H9 (cell line): Measurements from ENCODE around the gene WDR75. TPM values are rescaled to one million over a fixed set of nuclear protein-coding genes. Genes with fewer than 3 reads are reported as not detected.

Experiments used
- DNase-seq: peaks from one replicate; pipeline ENCODE4 v3.0.0-alpha.2; 2017
- H2AFZ ChIP-seq: one replicate; pipeline ENCODE4 v1.6.1; 2013; ENCODE audit warnings: mild to moderate bottlenecking, low read length, control low read depth, moderate library complexity
- H2AK5ac ChIP-seq: 2 replicates; pipeline ENCODE4 v1.6.1; 2013; ENCODE audit warnings: low read length, control low read depth, mixed read lengths; ENCODE audit not compliant: insufficient read length
- H2BK120ac ChIP-seq: one replicate; pipeline ENCODE4 v1.6.1; 2013; ENCODE audit warnings: low read depth, mild to moderate bottlenecking, low read length, control low read depth, inconsistent platforms; ENCODE audit not compliant: poor library complexity, severe bottlenecking
- H2BK12ac ChIP-seq: 2 replicates; pipeline ENCODE4 v1.6.1; 2013; ENCODE audit warnings: low read length, control low read depth, mixed read lengths, low read depth; ENCODE audit not compliant: insufficient read length
- H2BK15ac ChIP-seq: 2 replicates; pipeline ENCODE4 v1.6.1; 2013; ENCODE audit warnings: low read depth, low read length, control low read depth
- H2BK20ac ChIP-seq: one replicate; pipeline ENCODE4 v1.6.1; 2013; ENCODE audit warnings: low read depth, mild to moderate bottlenecking, low read length, control low read depth, inconsistent platforms; ENCODE audit not compliant: poor library complexity, severe bottlenecking
- H2BK5ac ChIP-seq: 2 replicates; pipeline ENCODE4 v1.6.1; 2013; ENCODE audit warnings: low read length, control low read depth, mixed read lengths; ENCODE audit not compliant: insufficient read length
- H3K14ac ChIP-seq: 2 replicates; pipeline ENCODE4 v1.6.1; 2013; ENCODE audit warnings: low read length, control low read depth; ENCODE audit not compliant: insufficient read depth
- H3K18ac ChIP-seq: 2 replicates; pipeline ENCODE4 v1.6.1; 2013; ENCODE audit warnings: low read depth, mild to moderate bottlenecking, mixed read lengths, low read length, control low read depth; ENCODE audit not compliant: insufficient read length
- H3K23ac ChIP-seq: 2 replicates; pipeline ENCODE4 v1.6.1; 2013; ENCODE audit warnings: low read length, control low read depth, mixed read lengths, low read depth; ENCODE audit not compliant: insufficient read length
- H3K23me2 ChIP-seq: 2 replicates; pipeline ENCODE4 v1.6.1; 2013; ENCODE audit warnings: low read depth, mild to moderate bottlenecking, mixed read lengths, low read length, control low read depth; ENCODE audit not compliant: insufficient read length, poor library complexity, severe bottlenecking
- H3K27ac ChIP-seq: 2 replicates; pipeline ENCODE4 v1.5.1; 2013; ENCODE audit warnings: low read length, control low read depth, mixed read lengths, low read depth; ENCODE audit not compliant: insufficient read length
- H3K27me3 ChIP-seq: 2 replicates; pipeline ENCODE4 v1.6.1; 2013; ENCODE audit warnings: low read length, control low read depth, inconsistent platforms; ENCODE audit not compliant: insufficient read depth
- H3K4ac ChIP-seq: 2 replicates; pipeline ENCODE4 v1.6.1; 2013; ENCODE audit warnings: low read depth, mild to moderate bottlenecking, control low read depth, inconsistent platforms, low read length, moderate library complexity
- H3K4me1 ChIP-seq: 2 replicates; pipeline ENCODE4 v1.6.1; 2013; ENCODE audit warnings: low read length, control low read depth, inconsistent platforms; ENCODE audit not compliant: insufficient read depth
- H3K4me2 ChIP-seq: 2 replicates; pipeline ENCODE4 v1.6.1; 2013; ENCODE audit warnings: low read length, control low read depth, mixed read lengths; ENCODE audit not compliant: insufficient read length, insufficient read depth
- H3K56ac ChIP-seq: 2 replicates; pipeline ENCODE4 v1.6.1; 2013; ENCODE audit warnings: low read depth, mild to moderate bottlenecking, mixed read lengths, low read length, control low read depth; ENCODE audit not compliant: insufficient read length
- H3K79me1 ChIP-seq: 2 replicates; pipeline ENCODE4 v1.6.1; 2013; ENCODE audit warnings: low read depth, mild to moderate bottlenecking, moderate library complexity, low read length, control low read depth, inconsistent platforms; ENCODE audit not compliant: insufficient read depth, poor library complexity, severe bottlenecking
- H3K79me2 ChIP-seq: 2 replicates; pipeline ENCODE4 v1.6.1; 2013; ENCODE audit warnings: low read length, control low read depth, inconsistent platforms; ENCODE audit not compliant: insufficient read depth
- H3K9ac ChIP-seq: 2 replicates; pipeline ENCODE4 v1.6.1; 2013; ENCODE audit warnings: low read length, control low read depth, mixed read lengths; ENCODE audit not compliant: insufficient read length; ENCODE audit errors: extremely low read depth
- H3K9me3 ChIP-seq: one replicate; pipeline ENCODE4 v1.6.1; 2013; ENCODE audit warnings: low read depth, low read length, inconsistent platforms; ENCODE audit not compliant: control insufficient read depth
- H3T11ph ChIP-seq: one replicate; pipeline ENCODE4 v1.6.1; 2013; ENCODE audit warnings: mild to moderate bottlenecking, low read length, control low read depth, inconsistent platforms
- H4K20me1 ChIP-seq: one replicate; pipeline ENCODE4 v1.6.1; 2013; ENCODE audit not compliant: control insufficient read depth, insufficient read length, insufficient read depth
- H4K5ac ChIP-seq: 2 replicates; pipeline ENCODE4 v1.6.1; 2013; ENCODE audit warnings: low read depth, mild to moderate bottlenecking, mixed read lengths, low read length, control low read depth; ENCODE audit not compliant: insufficient read length
- H4K8ac ChIP-seq: replicated peaks from 2 replicates; pipeline ENCODE4 v1.6.1; 2013; ENCODE audit warnings: low read length, control low read depth, mixed read lengths, low read depth; ENCODE audit not compliant: insufficient read length
- H4K91ac ChIP-seq: 2 replicates; pipeline ENCODE4 v1.6.1; 2013; ENCODE audit warnings: low read depth, mild to moderate bottlenecking, moderate library complexity, mixed read lengths, low read length, control low read depth; ENCODE audit not compliant: insufficient read length
- H3K27ac Mint-ChIP-seq, 3 experiments: 2 replicates in 2 of 3; 3 replicates in 1 of 3; pipeline ENCODE4 v1.8.0; 2020 to 2021; ENCODE audit warnings: mixed read lengths in 3 of 3, mild to moderate bottlenecking in 1 of 3, moderate library complexity in 1 of 3
- H3K27me3 Mint-ChIP-seq: 2 replicates; pipeline ENCODE4 v1.8.0; 2021; ENCODE audit warnings: low read depth, mild to moderate bottlenecking, moderate library complexity, mixed read lengths
- H3K36me3 Mint-ChIP-seq, 3 experiments: 2 replicates in 2 of 3; 3 replicates in 1 of 3; pipeline ENCODE4 v1.8.0; 2020 to 2021; ENCODE audit warnings: low read depth in 3 of 3, mixed read lengths in 3 of 3; ENCODE audit not compliant: insufficient read depth in 1 of 3
- H3K4me1 Mint-ChIP-seq, 2 experiments: 2 replicates each; pipeline ENCODE4 v1.8.0; 2020; ENCODE audit warnings: mixed read lengths in 2 of 2
- H3K4me3 Mint-ChIP-seq, 2 experiments: 2 replicates in 1 of 2; 3 replicates in 1 of 2; pipeline ENCODE4 v1.8.0; 2020 to 2021; ENCODE audit warnings: mild to moderate bottlenecking in 2 of 2, mixed read lengths in 2 of 2, moderate library complexity in 1 of 2
- H3K9me3 Mint-ChIP-seq, 2 experiments: 2 replicates in 1 of 2; 3 replicates in 1 of 2; pipeline ENCODE4 v1.8.0; 2020; ENCODE audit warnings: mild to moderate bottlenecking in 2 of 2, mixed read lengths in 2 of 2, moderate library complexity in 1 of 2
- CTCF ChIP-seq: fragments of 200-600 bp; sonication (generic); conservative IDR thresholded peaks from 3 replicates; pipeline ENCODE4 v1.8.0; 2021; ENCODE audit warnings: antibody characterized with exemption, mild to moderate bottlenecking
- WGBS: extraction: QIAGEN DNeasy Blood & Tissue Kit; methylation state at CpG from one replicate; pipeline ENCODE4 v1.1.7; 2013; ENCODE audit warnings: missing lambda C conversion rate, low lambda C conversion rate, mixed read lengths; ENCODE audit not compliant: insufficient read length; ENCODE audit errors: extremely low coverage; 5-methylcytosine and 5-hydroxymethylcytosine counted together
- total RNA-seq: library from RNA; stranded (reverse); gene quantifications from 2 replicates; pipeline ENCODE4 v1.2.1, GENCODE V29; 2021

Gene WDR75
- total RNA-seq, 1 experiment from 2014 or later, result 80.6 TPM

GRCh38 chr2:189437926-189438325, 3.3 kb upstream of the WDR75 start:
- WGBS, result no CpG with 5 or more reads among the region's 1 CpG
- no peak overlapping the region for H3K4me3 Mint-ChIP-seq

More at GRCh38 chr2:189437926-189438325, 3.3 kb upstream of the WDR75 start:
- TF ChIP-seq CTCF, result no peak
- Mint-ChIP-seq H3K27me3 (peaks cover 9% of the 10 kb centered on the region), H3K27ac (no peak overlapping the region), H3K36me3 (peaks cover 0 to 4% (median 0%) of the 10 kb centered on the region in 3 experiments; a peak in 3 of 7 replicates), H3K9me3 (peaks cover 0 to 2% of the 10 kb centered on the region in 2 experiments; a peak in 2 of 5 replicates), H3K4me1 (peaks cover 2 to 5% of the 10 kb centered on the region in 2 experiments; a peak in 2 of 4 replicates)
- Histone ChIP-seq H3T11ph (no peak overlapping the region), H3K4me2 (no peak overlapping the region), H3K18ac (no peak overlapping the region), H3K4ac (no peak overlapping the region), H4K8ac (no peak overlapping the region), H3K23ac (no peak overlapping the region), H2AK5ac (no peak overlapping the region), H2BK120ac (no peak overlapping the region), H4K20me1 (no peaks in the 10 kb centered on the region), H2AFZ (no peak overlapping the region), H4K91ac (no peak overlapping the region), H2BK12ac (no peak overlapping the region), H2BK5ac (no peak overlapping the region), H3K23me2 (no peaks in the 10 kb centered on the region), H3K4me1 (no peaks in the 10 kb centered on the region; the same call in 1 of the 2 replicates), H3K79me1 (no peaks in the 10 kb centered on the region), H3K79me2 (peaks cover 12% of the 10 kb centered on the region; the same call in 1 of the 2 replicates), H2BK15ac (no peak overlapping the region), H2BK20ac (no peak overlapping the region), H3K9ac (no peak overlapping the region), H3K14ac (no peak overlapping the region), H3K27ac (no peak overlapping the region), H3K27me3 (no peaks in the 10 kb centered on the region), H4K5ac (no peak overlapping the region), H3K9me3 (no peaks in the 10 kb centered on the region), H3K56ac (no peak overlapping the region)
- no peak for DNase-seq
